ENCODE measurements around the gene HSPG2. TPM values are rescaled to one million over a fixed set of nuclear protein-coding genes. Genes with fewer than 3 reads are reported as not detected.

Gene HSPG2
- total RNA-seq, 1 experiment from 2014 or later: 171 TPM

- ChIA-PET POLR2A (no interaction called here), CTCF (no interaction called here)
- Histone ChIP-seq H3K36me3 (ENCODE audit: control insufficient read depth, insufficient read depth, low read length) (no peaks in the 10 kb centered on the region), H3K27me3 (ENCODE audit: control insufficient read depth, insufficient read depth, low read length) (no peaks in the 10 kb centered on the region), H3K4me3 (ENCODE audit: low read depth in 2 of 2, low read length in 2 of 2) (no peak overlapping the region), H3K9me3 (ENCODE audit: control insufficient read depth, insufficient read depth, low read depth, low read length) (no peaks in the 10 kb centered on the region), H3K27ac (ENCODE audit: low read length) (no peak overlapping the region), H3K4me1 (ENCODE audit: control insufficient read depth, insufficient read depth, low read length) (no peaks in the 10 kb centered on the region)
- no peak for TF ChIP-seq CTCF (IDR thresholded peaks at IDR 0.05)
- TF ChIP-seq SIN3A (IDR thresholded peaks at IDR 0.05; ENCODE audit: borderline replicate concordance, insufficient read depth, low read depth, low read length): no peak
- no peak for TF ChIP-seq POLR2AphosphoS5 (IDR thresholded peaks at IDR 0.05; ENCODE audit: low read depth, low read length)
- TF ChIP-seq, protein P1, sequence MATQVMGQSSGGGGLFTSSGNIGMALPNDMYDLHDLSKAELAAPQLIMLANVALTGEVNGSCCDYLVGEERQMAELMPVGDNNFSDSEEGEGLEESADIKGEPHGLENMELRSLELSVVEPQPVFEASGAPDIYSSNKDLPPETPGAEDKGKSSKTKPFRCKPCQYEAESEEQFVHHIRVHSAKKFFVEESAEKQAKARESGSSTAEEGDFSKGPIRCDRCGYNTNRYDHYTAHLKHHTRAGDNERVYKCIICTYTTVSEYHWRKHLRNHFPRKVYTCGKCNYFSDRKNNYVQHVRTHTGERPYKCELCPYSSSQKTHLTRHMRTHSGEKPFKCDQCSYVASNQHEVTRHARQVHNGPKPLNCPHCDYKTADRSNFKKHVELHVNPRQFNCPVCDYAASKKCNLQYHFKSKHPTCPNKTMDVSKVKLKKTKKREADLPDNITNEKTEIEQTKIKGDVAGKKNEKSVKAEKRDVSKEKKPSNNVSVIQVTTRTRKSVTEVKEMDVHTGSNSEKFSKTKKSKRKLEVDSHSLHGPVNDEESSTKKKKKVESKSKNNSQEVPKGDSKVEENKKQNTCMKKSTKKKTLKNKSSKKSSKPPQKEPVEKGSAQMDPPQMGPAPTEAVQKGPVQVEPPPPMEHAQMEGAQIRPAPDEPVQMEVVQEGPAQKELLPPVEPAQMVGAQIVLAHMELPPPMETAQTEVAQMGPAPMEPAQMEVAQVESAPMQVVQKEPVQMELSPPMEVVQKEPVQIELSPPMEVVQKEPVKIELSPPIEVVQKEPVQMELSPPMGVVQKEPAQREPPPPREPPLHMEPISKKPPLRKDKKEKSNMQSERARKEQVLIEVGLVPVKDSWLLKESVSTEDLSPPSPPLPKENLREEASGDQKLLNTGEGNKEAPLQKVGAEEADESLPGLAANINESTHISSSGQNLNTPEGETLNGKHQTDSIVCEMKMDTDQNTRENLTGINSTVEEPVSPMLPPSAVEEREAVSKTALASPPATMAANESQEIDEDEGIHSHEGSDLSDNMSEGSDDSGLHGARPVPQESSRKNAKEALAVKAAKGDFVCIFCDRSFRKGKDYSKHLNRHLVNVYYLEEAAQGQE (IDR thresholded peaks at IDR 0.05; ENCODE audit: insufficient read depth in 1 of 2, low read depth in 2 of 2, low read length in 1 of 2): no peak
- no peak for TF ChIP-seq TCF7L2 (IDR thresholded peaks at IDR 0.05; ENCODE audit: low read depth, low read length)
- no TSS peak for BruUV-seq (replicated peaks)
- no peak for DNase-seq (ENCODE audit: low read depth, low spot score)
- in situ Hi-C loops (cut with HindIII; ENCODE audit: low pct_unique_long_range_greater_than_20kb, low sequenced_read_pairs): no loop called here
- intact Hi-C loops (cut with micrococcal nuclease; ENCODE audit: unreplicated experiment): no loop called here
- no peak for ATAC-seq
These were observed 96.1 kb downstream of the HSPG2 start for GRCh38 chr1:21840981-21841380.

GRCh38 chr1:21839337-21840037 lies 97.6 kb downstream of the HSPG2 start:
- BruUV-seq (replicated peaks): no TSS peak
- ChIA-PET CTCF (no interaction called here), POLR2A (no interaction called here)
- ATAC-seq (no peak), DNase-seq (ENCODE audit: low read depth, low spot score) (no peak)
- no peak overlapping the region for H3K4me3 ChIP-seq (ENCODE audit: low read depth in 2 of 2, low read length in 2 of 2)
- no peaks in the 10 kb centered on the region for H3K36me3 ChIP-seq (ENCODE audit: control insufficient read depth, insufficient read depth, low read length)
- H3K27ac ChIP-seq (ENCODE audit: low read length): no peak overlapping the region
- intact Hi-C loops (cut with micrococcal nuclease; ENCODE audit: unreplicated experiment): no loop called here
- H3K9me3 ChIP-seq (ENCODE audit: control insufficient read depth, insufficient read depth, low read depth, low read length): no peaks in the 10 kb centered on the region
- no peaks in the 10 kb centered on the region for H3K4me1 ChIP-seq (ENCODE audit: control insufficient read depth, insufficient read depth, low read length)
- in situ Hi-C loops (cut with HindIII; ENCODE audit: low pct_unique_long_range_greater_than_20kb, low sequenced_read_pairs): no loop called here
- H3K27me3 ChIP-seq (ENCODE audit: control insufficient read depth, insufficient read depth, low read length): no peaks in the 10 kb centered on the region
- TF ChIP-seq, protein P1 (IDR thresholded peaks at IDR 0.05; ENCODE audit: insufficient read depth in 1 of 2, low read depth in 2 of 2, low read length in 1 of 2): no peak
- no peak for TF ChIP-seq CTCF (IDR thresholded peaks at IDR 0.05)
- no peak for TF ChIP-seq POLR2AphosphoS5 (IDR thresholded peaks at IDR 0.05; ENCODE audit: low read depth, low read length)
- no peak for TF ChIP-seq TCF7L2 (IDR thresholded peaks at IDR 0.05; ENCODE audit: low read depth, low read length)
- TF ChIP-seq SIN3A (IDR thresholded peaks at IDR 0.05; ENCODE audit: borderline replicate concordance, insufficient read depth, low read depth, low read length): no peak

All from Panc1 (cell line).